K562 (cell line): Measurements from ENCODE around the gene DAB2. TPM values are rescaled to one million over a fixed set of nuclear protein-coding genes. Genes with fewer than 3 reads are reported as not detected.

Source experiments
- ATAC-seq: fragments of 200-7000 bp; cut with Tn5 transposase; 3 replicates; pipeline ENCODE4 v1.9.1; 2020; ENCODE audit warnings: moderate library complexity
- BruUV-seq: library from RNA; stranded (reverse); fragments of 400-500 nt; replicated peaks from 2 replicates; lab custom pipeline; 2021; lab: Mats Ljungman, UMichigan
- CTCF ChIA-PET: fragments of 300-600 bp; formaldehyde crosslinking; extraction: SDS; loops from one replicate; lab custom pipeline; 2021; ENCODE audit warnings: low intra/inter-chr PET ratio; lab: Yijun Ruan, JAX
- POLR2A ChIA-PET: fragments of 300-600, 350-650 bp; sonication (Branson Sonifier 250); formaldehyde crosslinking; extraction: SDS; loops from one replicate; lab custom pipeline; 2021; ENCODE audit warnings: antibody characterized with exemption, inconsistent platforms; lab: Yijun Ruan, JAX
- DNase-seq, 4 experiments: peaks; one replicate each; pipeline versions ENCODE4 v3.0.0 to v3.0.0-alpha.2; 2011 to 2018; ENCODE audit warnings: low spot score in 3 of 4, mixed read lengths in 3 of 4; ENCODE audit errors: extremely low read depth in 1 of 4
- FAIRE-seq: peaks from 2 replicates; lab custom pipeline; 2011; peaks lifted over from hg19 to GRCh38; lab: Jason Lieb, UNC
- H2AFZ ChIP-seq: 2 replicates; pipeline ENCODE4 v1.6.0; 2011; ENCODE audit warnings: low read depth, low read length, control low read depth, inconsistent platforms
- H3K27ac ChIP-seq: fragments of 200-600 bp; 3 replicates; pipeline ENCODE4 v1.8.0; 2011; ENCODE audit warnings: low read depth, mild to moderate bottlenecking, control low read depth, inconsistent platforms, low read length, moderate library complexity, mixed read lengths; ENCODE audit errors: extremely low read depth
- H3K27me3 ChIP-seq, 2 experiments: fragments of 300-600 bp in 1 of 2; 2 replicates in 1 of 2; 3 replicates in 1 of 2; pipeline versions ENCODE4 v1.6.0 to v1.8.0; 2011; ENCODE audit warnings: inconsistent platforms in 2 of 2, low read length in 2 of 2, mild to moderate bottlenecking in 1 of 2, mixed read lengths in 1 of 2, moderate library complexity in 1 of 2; ENCODE audit not compliant: control insufficient read depth in 2 of 2, insufficient read depth in 2 of 2
- H3K36me3 ChIP-seq: fragments of 300-600 bp; 3 replicates; pipeline ENCODE4 v1.8.0; 2011; ENCODE audit warnings: mild to moderate bottlenecking, low read length, inconsistent platforms; ENCODE audit not compliant: control insufficient read depth, insufficient read depth
- H3K4me1 ChIP-seq, 2 experiments: fragments of 200-600 bp in 1 of 2; replicated peaks in 1 of 2; 2 replicates in 1 of 2; 3 replicates in 1 of 2; pipeline versions ENCODE4 v1.5.1 to v1.8.0; 2011; ENCODE audit warnings: inconsistent platforms in 2 of 2, low read length in 2 of 2, mild to moderate bottlenecking in 1 of 2, mixed read lengths in 1 of 2, moderate library complexity in 1 of 2; ENCODE audit not compliant: control insufficient read depth in 2 of 2, insufficient read depth in 2 of 2
- H3K4me2 ChIP-seq: 2 replicates; pipeline ENCODE4 v1.6.1; 2011; ENCODE audit warnings: low read length, control low read depth, inconsistent platforms, mixed read lengths; ENCODE audit not compliant: insufficient read depth
- H3K4me3 ChIP-seq: fragments of 200-600 bp; sonication (generic), shearing (Covaris generic); 2 replicates; pipeline ENCODE4 v1.5.1; 2016; ENCODE audit warnings: control low read depth, inconsistent platforms
- H3K79me2 ChIP-seq: fragments of 200-600 bp; 3 replicates; pipeline ENCODE4 v1.8.0; 2011; ENCODE audit warnings: low read length, inconsistent platforms; ENCODE audit not compliant: control insufficient read depth, insufficient read depth
- H3K9ac ChIP-seq, 2 experiments: 2 replicates each; pipeline versions ENCODE4 v1.6.0 to v1.6.1; 2011; ENCODE audit warnings: low read depth in 2 of 2, low read length in 2 of 2, control low read depth in 1 of 2, inconsistent platforms in 1 of 2, mild to moderate bottlenecking in 1 of 2, mixed read lengths in 1 of 2; ENCODE audit not compliant: insufficient read depth in 1 of 2
- H3K9me1 ChIP-seq: one replicate; pipeline ENCODE4 v1.6.0; 2011; ENCODE audit warnings: inconsistent platforms, mild to moderate bottlenecking, low read length, moderate library complexity; ENCODE audit not compliant: control insufficient read depth, insufficient read depth
- H3K9me3 ChIP-seq: replicated peaks from 2 replicates; pipeline ENCODE4 v1.5.1; 2011; ENCODE audit warnings: low read depth, low read length, inconsistent platforms; ENCODE audit not compliant: control insufficient read depth, insufficient read depth
- H4K20me1 ChIP-seq: replicated peaks from 2 replicates; pipeline ENCODE4 v1.6.1; 2011; ENCODE audit warnings: low read length, inconsistent platforms, mixed read lengths; ENCODE audit not compliant: control insufficient read depth, insufficient read depth
- ARID1B ChIP-seq: fragments of 450-650 bp; IDR thresholded peaks from 2 replicates; pipeline ENCODE4 v1.6.1; 2016; ENCODE audit warnings: antibody characterized with exemption, mild to moderate bottlenecking, inconsistent platforms
- ARID2 ChIP-seq: fragments of 450-650 bp; IDR thresholded peaks from 2 replicates; pipeline ENCODE4 v1.6.1; 2017; ENCODE audit warnings: antibody characterized with exemption, mild to moderate bottlenecking
- CBFA2T3 ChIP-seq: fragments of 450-650 bp; IDR thresholded peaks from 2 replicates; pipeline ENCODE4 v1.6.1; 2017
- ETV1 ChIP-seq: fragments of 450-650 bp; conservative IDR thresholded peaks from 2 replicates; pipeline ENCODE4 v1.6.1; 2016; ENCODE audit warnings: missing genetic modification characterization, control low read depth, low read depth, missing compliant biosample characterization
- GTF2A2 ChIP-seq: IDR thresholded peaks from 2 replicates; pipeline ENCODE4 v1.6.1; 2016; ENCODE audit warnings: mild to moderate bottlenecking, missing genetic modification characterization, missing compliant biosample characterization
- MYNN ChIP-seq, 2 experiments: sonication (generic); formaldehyde crosslinking in 1 of 2; IDR thresholded peaks; 2 replicates each; pipeline versions ENCODE4 v1.5.0 to v1.6.1; 2016 to 2020; ENCODE audit warnings: antibody characterized with exemption in 1 of 2, missing genetic modification reagents in 1 of 2
- NCOA4 ChIP-seq: fragments of 450-650 bp; IDR thresholded peaks from 2 replicates; pipeline ENCODE4 v1.6.1; 2018; ENCODE audit warnings: mild to moderate bottlenecking; ENCODE audit not compliant: partially characterized antibody
- RNF2 ChIP-seq: sonication (generic); IDR thresholded peaks from 2 replicates; pipeline ENCODE4 v1.6.1; 2016
- WGBS: fragments of 100-300 bp; shearing (Covaris generic); methylation state at CpG from one replicate; pipeline ENCODE4 v1.1.6; 2016; ENCODE audit warnings: low coverage, mixed read lengths; ENCODE audit not compliant: insufficient coverage; ENCODE audit errors: missing lambda C conversion rate; 5-methylcytosine and 5-hydroxymethylcytosine counted together
- in situ Hi-C: fragments of 300-500 bp; cut with MboI; formaldehyde crosslinking; loops from 4 replicates; pipeline ENCODE4 v1.15.0; 2018; ENCODE audit warnings: inconsistent platforms, mixed read lengths
- intact Hi-C: fragments of 100-400 bp; cut with micrococcal nuclease; formaldehyde crosslinking; loops from 2 replicates; pipeline ENCODE4 v1.14.2; 2022
- polyA plus RNA-seq, 8 experiments: library from polyadenylated mRNA; depleted of rRNA in 4 of 8; stranded (reverse) in 5 of 8; unstranded in 3 of 8; fragments of >200 nt; fragmentation: Nextera tagmentation in 2 of 8; fragmentation: Illumina TruSeq in 1 of 8; extraction: Ambion mirVana in 2 of 8; extraction: Trizol in 1 of 8; gene quantifications; 2 replicates each; pipeline versions ENCODE4 v1.2.1 to v1.2.3, GENCODE V29; 2011 to 2014; ENCODE audit warnings: inconsistent platforms in 1 of 8, missing spikeins in 1 of 8
- total RNA-seq, 7 experiments: library from RNA; depleted of rRNA in 6 of 7; stranded (reverse); fragments of >200 nt in 6 of 7; fragmentation: Illumina TruSeq in 2 of 7; extraction: Trizol in 2 of 7; gene quantifications; 2 replicates each; pipeline versions ENCODE4 v1.2.1 to v1.2.3, GENCODE V29; 2011 to 2021; ENCODE audit warnings: low replicate concordance in 1 of 7
- TF ChIP-seq, protein P1 (sequence below): sonication (generic); IDR thresholded peaks from 2 replicates; pipeline ENCODE4 v1.6.1; 2016

Gene DAB2
- total and polyA plus RNA-seq, 9 of the 15 experiments (the other 6 are each of a cell fraction or from before 2014, with no cell fraction given) = 6.6 to 29.9 (median 24.1) TPM

DNA sequence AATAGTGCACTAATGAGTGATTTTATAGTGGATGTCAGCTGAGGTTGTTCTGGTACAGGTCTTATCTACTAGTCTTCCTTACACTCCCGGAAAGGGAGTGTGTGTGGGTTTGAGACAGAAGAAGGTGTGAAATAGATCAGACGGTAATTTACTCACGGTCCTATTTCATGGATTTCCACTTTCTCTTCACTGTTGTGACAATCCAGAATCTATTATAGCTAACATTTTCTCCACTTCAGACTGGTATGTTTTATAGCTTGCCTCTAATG lies 53.5 kb downstream of the DAB2 start:
- intact Hi-C loops = loop anchor here (5.0 to 10.0 kb wide), 2 partner anchors 94 to 154 kb away; partner anchors contain the start of gene FYB1
- H3K27me3 ChIP-seq = no peaks in the 10 kb centered on the region
- ATAC-seq (peak; percentile 71), FAIRE-seq (no peak), DNase-seq (peak in 2 of 4 experiments; percentile 20 to 40)
- in situ Hi-C loops = loop anchor here (5.0 kb wide), 2 partner anchors 166 to 224 kb away; no protein-coding TSS in a partner anchor
- H2AFZ ChIP-seq = no peak overlapping the region
- no peak overlapping the region for H3K27ac ChIP-seq
- no peaks in the 10 kb centered on the region for H3K9me3 ChIP-seq
- BruUV-seq = no TSS peak
- H4K20me1 ChIP-seq = no peaks in the 10 kb centered on the region
- no peak for TF ChIP-seq ARID2
- 0 out of 2 replicates have a peak, but pooled peaks have one; percentile 19 for TF ChIP-seq RNF2
- no peak for TF ChIP-seq NCOA4
- peak; percentile 26; the same call in 1 of the 2 replicates for TF ChIP-seq MYNN (IDR thresholded peaks at IDR 0.05)
- no peak for TF ChIP-seq MYNN (CRISPR knock-in tag; IDR thresholded peaks at IDR 0.05)
- TF ChIP-seq ETV1 (tag) = peak; percentile 82
- TF ChIP-seq CBFA2T3 = peak; percentile 41
- TF ChIP-seq, protein P1, sequence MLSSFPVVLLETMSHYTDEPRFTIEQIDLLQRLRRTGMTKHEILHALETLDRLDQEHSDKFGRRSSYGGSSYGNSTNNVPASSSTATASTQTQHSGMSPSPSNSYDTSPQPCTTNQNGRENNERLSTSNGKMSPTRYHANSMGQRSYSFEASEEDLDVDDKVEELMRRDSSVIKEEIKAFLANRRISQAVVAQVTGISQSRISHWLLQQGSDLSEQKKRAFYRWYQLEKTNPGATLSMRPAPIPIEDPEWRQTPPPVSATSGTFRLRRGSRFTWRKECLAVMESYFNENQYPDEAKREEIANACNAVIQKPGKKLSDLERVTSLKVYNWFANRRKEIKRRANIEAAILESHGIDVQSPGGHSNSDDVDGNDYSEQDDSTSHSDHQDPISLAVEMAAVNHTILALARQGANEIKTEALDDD = peak; percentile 80
- TF ChIP-seq GTF2A2 (tag) = no peak
- TF ChIP-seq ARID1B = peak; percentile 15; the same call in 1 of the 2 replicates
- H3K4me1 ChIP-seq = 0 out of 5 replicates have a peak, but pooled peaks cover 0 to 3% of the 10 kb centered on the region in 2 experiments
- no peak overlapping the region for H3K4me2 ChIP-seq
- 2% methylated on average over 3 of the region's 3 CpGs for WGBS
- ChIA-PET CTCF (no interaction called here), POLR2A (interaction anchor here (0.5 to 1.8 kb wide), 3 partner anchors 9 to 177 kb away, joined by 3 to 5 read pairs (median 4); partner anchors contain the start of gene DAB2)
- no peak overlapping the region for H3K9ac ChIP-seq
- no peaks in the 10 kb centered on the region for H3K36me3 ChIP-seq
- no peak overlapping the region for H3K4me3 ChIP-seq
- H3K9me1 ChIP-seq = no peaks in the 10 kb centered on the region
- no peaks in the 10 kb centered on the region for H3K79me2 ChIP-seq
